Tibial nerve (tissue), 4 donors: ENCODE data around the gene RETREG2. TPM values are rescaled to one million over a fixed set of nuclear protein-coding genes. Genes with fewer than 3 reads are reported as not detected.

Source experiments
- DNase-seq, 2 donors: peaks; one replicate each; pipeline ENCODE4 v3.0.0-alpha.2; 2019; ENCODE audit warnings: low spot score in 2 of 2
- H3K27ac ChIP-seq, 4 donors: fragments of 200-600 bp; sonication (generic) in 3 of 4; one replicate each; pipeline ENCODE4 v1.5.1; 2017 to 2019; ENCODE audit warnings: mild to moderate bottlenecking in 1 of 4
- H3K27me3 ChIP-seq, 2 donors: fragments of 200-600 bp; sonication (generic) in 1 of 2; one replicate each; pipeline versions ENCODE4 v1.5.1 to v1.6.0; 2017 to 2019
- H3K36me3 ChIP-seq, 3 donors: fragments of 200-600 bp; sonication (generic); one replicate each; pipeline ENCODE4 v1.5.1; 2018 to 2019
- H3K4me1 ChIP-seq, 4 donors: fragments of 200-600 bp; sonication (generic) in 3 of 4; one replicate each; pipeline ENCODE4 v1.5.1; 2017 to 2019
- H3K4me3 ChIP-seq, 4 donors: fragments of 200-600 bp; sonication (generic) in 3 of 4; one replicate each; pipeline ENCODE4 v1.5.1; 2017 to 2019; ENCODE audit warnings: mild to moderate bottlenecking in 1 of 4, moderate library complexity in 1 of 4
- H3K9me3 ChIP-seq, 4 donors: fragments of 200-600 bp; sonication (generic) in 3 of 4; one replicate each; pipeline ENCODE4 v1.5.1; 2017 to 2019
- EP300 ChIP-seq, 2 donors: sonication (generic); formaldehyde crosslinking; IDR thresholded peaks; one replicate each; pipeline ENCODE4 v1.6.1; 2017; ENCODE audit warnings: antibody characterized with exemption in 2 of 2, mild to moderate bottlenecking in 1 of 2
- POLR2A ChIP-seq, 2 donors: fragments of 450-650 bp; IDR thresholded peaks; one replicate each; pipeline ENCODE4 v1.6.1; 2017; ENCODE audit warnings: antibody characterized with exemption in 2 of 2, mild to moderate bottlenecking in 2 of 2, moderate library complexity in 2 of 2
- WGBS, 2 donors: methylation state at CpG; one replicate each; pipeline ENCODE4 v1.1.5; 2018; 5-methylcytosine and 5-hydroxymethylcytosine counted together
- total RNA-seq, 4 donors: library from RNA; depleted of rRNA; stranded (reverse); fragments of >200 nt; gene quantifications; one replicate each; pipeline ENCODE4 v1.1.0, GENCODE V29; 2016
- TF ChIP-seq, protein P1 (sequence below), 5 experiments: fragments of 200-600 bp in 3 of 5; fragments of 450-650 bp in 2 of 5; sonication (generic) in 3 of 5; IDR thresholded peaks; one replicate each; pipeline ENCODE4 v1.5.1; 2016 to 2019; ENCODE audit warnings: antibody characterized with exemption in 5 of 5, mild to moderate bottlenecking in 3 of 5, moderate library complexity in 2 of 5

Gene RETREG2
- total RNA-seq, 4 donors from 2014 or later = 45.8 to 59.4 (median 54.3) TPM

DNA sequence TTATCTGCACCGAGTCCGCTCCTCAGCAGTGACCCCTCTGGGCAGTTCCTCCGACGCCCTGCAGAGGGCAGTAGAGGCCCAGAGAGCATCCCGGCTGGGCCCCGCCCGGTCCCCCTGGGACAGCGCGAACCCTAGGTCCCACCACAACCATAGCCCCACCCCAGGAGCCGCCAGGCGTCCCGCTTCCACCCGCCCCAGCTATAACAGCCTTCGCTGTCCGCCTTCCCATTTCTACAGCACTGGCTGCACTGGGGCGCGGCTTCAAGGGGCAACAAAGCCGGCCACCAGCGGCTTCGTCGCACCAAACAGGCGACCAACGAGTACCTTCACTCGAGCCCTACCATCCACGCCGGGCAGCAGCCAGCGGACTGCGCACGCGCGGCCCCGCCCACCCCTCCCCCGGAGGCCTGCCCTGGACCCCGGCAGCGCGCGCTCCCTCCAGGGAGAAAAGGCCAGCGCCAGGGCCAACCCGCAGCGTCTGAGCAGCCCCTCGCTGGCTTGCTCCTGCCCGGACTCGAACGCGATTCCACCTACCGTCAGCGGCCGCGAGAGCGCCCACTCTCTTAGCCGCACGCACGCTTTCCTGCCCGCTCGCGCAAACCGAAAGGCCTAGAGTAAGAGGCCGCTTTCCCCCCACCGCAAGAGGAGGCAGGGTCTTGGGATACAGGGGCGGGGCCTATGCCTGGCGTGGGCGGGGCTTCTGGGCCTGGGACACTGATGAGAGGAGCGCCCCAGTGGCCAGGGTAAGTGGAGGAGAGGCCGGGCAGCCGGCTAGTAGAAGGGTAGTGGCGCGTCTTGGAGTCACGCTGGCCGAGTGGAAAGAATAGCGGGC lies 17.7 kb upstream of the RETREG2 start, which contains the start of gene NHEJ1:
Gene NHEJ1, minus strand, starts transcription at position 630 of the 832 bp plus-strand sequence. CDS start 2,453 bp downstream, outside the sequence.
- 0 to 1% methylated on average over 46 to 57 of the region's 70 CpGs for WGBS, 2 donors
- DNase-seq = peak; percentile 99
- TF ChIP-seq, protein P1, sequence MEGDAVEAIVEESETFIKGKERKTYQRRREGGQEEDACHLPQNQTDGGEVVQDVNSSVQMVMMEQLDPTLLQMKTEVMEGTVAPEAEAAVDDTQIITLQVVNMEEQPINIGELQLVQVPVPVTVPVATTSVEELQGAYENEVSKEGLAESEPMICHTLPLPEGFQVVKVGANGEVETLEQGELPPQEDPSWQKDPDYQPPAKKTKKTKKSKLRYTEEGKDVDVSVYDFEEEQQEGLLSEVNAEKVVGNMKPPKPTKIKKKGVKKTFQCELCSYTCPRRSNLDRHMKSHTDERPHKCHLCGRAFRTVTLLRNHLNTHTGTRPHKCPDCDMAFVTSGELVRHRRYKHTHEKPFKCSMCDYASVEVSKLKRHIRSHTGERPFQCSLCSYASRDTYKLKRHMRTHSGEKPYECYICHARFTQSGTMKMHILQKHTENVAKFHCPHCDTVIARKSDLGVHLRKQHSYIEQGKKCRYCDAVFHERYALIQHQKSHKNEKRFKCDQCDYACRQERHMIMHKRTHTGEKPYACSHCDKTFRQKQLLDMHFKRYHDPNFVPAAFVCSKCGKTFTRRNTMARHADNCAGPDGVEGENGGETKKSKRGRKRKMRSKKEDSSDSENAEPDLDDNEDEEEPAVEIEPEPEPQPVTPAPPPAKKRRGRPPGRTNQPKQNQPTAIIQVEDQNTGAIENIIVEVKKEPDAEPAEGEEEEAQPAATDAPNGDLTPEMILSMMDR (IDR thresholded peaks at IDR 0.05) = peak; percentile 96 to 100 (median 99)
- peak; percentile 40 to 92 for TF ChIP-seq EP300 (IDR thresholded peaks at IDR 0.05)
- TF ChIP-seq POLR2A (IDR thresholded peaks at IDR 0.05) = peak; percentile 62 to 78
- peaks cover 0 to 29% (median 0%) of the 10 kb centered on the region in 3 donors for H3K36me3 ChIP-seq
- no peaks in the 10 kb centered on the region for H3K27me3 ChIP-seq
- H3K4me1 ChIP-seq = peaks cover 0 to 15% (median 12%) of the 10 kb centered on the region in 4 donors
- no peaks in the 10 kb centered on the region for H3K9me3 ChIP-seq
- H3K27ac ChIP-seq = peak within 1 kb of the TSS; percentile 91 to 99 (median 96)
- H3K4me3 ChIP-seq = peak within 1 kb of the TSS; percentile 71 to 83 (median 78)

DNA sequence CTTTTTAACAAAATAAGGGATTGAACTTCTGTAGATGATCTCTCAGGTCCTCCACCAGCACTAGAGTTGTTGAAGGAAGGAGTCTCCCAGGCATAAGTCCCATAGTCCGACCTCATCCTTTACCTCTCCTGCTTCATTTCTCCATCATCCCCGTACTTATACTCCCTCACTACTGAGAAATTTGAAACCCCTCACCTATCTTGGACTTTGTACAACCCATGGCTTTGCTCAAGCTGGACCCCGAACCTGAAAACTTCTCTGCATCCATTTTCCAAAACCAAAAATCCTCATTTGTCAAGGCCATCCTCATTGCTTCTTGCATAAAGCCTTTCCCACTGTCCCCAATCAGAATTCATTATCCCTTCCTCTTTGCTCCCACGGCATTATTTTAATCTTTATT lies 17.0 kb upstream of the RETREG2 start:
- DNase-seq = no peak
- Histone ChIP-seq H3K4me1 (peaks cover 0 to 15% (median 12%) of the 10 kb centered on the region in 4 donors), H3K27me3 (no peaks in the 10 kb centered on the region), H3K9me3 (no peaks in the 10 kb centered on the region), H3K27ac (peak overlapping the region; percentile 91 to 99 (median 96)), H3K4me3 (peak overlapping the region; percentile 71 to 83 (median 78)), H3K36me3 (peaks cover 0 to 23% (median 0%) of the 10 kb centered on the region in 3 donors)
- 75 to 77% methylated on average over 4 of the region's 4 CpGs for WGBS, 2 donors
- TF ChIP-seq, protein P1 (IDR thresholded peaks at IDR 0.05) = no peak
- TF ChIP-seq POLR2A (IDR thresholded peaks at IDR 0.05) (no peak), EP300 (IDR thresholded peaks at IDR 0.05) (no peak)

DNA sequence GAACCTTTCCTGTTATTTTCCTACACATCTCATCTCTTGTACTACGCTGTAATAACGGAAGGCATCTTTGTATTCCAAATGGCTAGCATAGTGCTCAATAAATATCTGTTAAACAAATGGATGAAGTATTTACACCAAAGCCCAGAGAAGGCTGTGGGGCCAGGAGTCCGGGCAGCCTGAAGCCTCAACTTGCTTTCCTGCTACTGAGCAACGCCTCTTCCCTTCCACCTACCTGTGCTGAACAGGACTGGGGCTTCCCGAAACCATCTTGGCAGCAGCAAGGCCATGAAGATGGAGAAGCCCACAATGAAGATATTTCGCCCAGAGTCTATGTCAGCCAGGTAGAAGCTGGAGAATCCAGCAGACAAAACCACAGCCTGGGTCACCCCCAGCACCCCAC lies 14.9 kb upstream of the RETREG2 start:
- no peaks in the 10 kb centered on the region for H3K27me3 ChIP-seq
- TF ChIP-seq, protein P1 (IDR thresholded peaks at IDR 0.05) = no peak
- TF ChIP-seq EP300 (IDR thresholded peaks at IDR 0.05) (no peak), POLR2A (IDR thresholded peaks at IDR 0.05) (no peak)
- DNase-seq = no peak

DNA sequence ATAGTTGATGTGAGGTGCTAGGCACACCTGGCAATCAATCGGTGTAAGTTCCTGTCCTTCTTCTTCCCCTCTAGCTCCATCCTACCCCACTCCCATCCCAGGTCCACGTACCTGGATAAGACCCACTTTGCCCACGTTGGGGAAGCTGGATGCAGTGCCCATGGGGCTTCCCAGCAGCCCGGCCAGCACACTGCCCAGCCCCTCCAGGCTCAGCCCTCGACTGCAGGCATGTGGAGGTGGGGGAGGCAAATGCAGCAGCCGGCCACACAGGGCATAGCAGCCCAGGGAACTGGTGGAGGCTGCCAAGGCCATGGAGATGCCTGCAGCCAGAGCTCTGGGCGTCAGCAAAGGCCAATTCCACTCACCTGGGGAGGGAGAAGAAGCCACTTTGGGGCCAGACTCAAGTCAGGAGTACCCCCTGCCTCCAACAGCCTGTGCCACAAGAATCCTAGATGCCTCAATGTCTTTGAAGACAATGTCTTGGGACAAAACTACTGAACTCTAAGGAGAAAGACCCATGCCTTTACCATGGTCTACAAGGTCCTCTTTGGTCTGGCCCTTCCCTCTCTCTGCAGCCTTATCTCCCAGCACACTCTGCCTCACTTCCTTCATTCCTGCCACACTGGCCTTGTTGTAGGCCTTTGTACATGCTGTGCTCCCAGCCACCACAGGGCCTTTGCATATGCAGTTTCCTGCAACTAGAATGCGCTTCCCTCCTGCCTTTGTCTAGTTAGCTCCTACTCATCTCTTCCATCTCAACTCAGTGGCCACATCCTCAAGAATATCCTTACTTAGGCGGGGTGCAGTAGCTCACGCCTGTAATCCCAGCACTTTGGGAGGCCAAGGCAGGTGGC lies 12.8 kb upstream of the RETREG2 start:
- Histone ChIP-seq H3K4me3 (no peak overlapping the region), H3K27ac (no peak overlapping the region), H3K27me3 (no peaks in the 10 kb centered on the region), H3K36me3 (no peaks in the 10 kb centered on the region), H3K9me3 (no peaks in the 10 kb centered on the region), H3K4me1 (peaks cover 0 to 8% (median 6%) of the 10 kb centered on the region in 4 donors)
- DNase-seq = no peak
- TF ChIP-seq POLR2A (IDR thresholded peaks at IDR 0.05) = no peak
- TF ChIP-seq, protein P1 (IDR thresholded peaks at IDR 0.05) = no peak
- no peak for TF ChIP-seq EP300 (IDR thresholded peaks at IDR 0.05)
- WGBS, 2 donors = 76 to 80% methylated on average over 10 of the region's 10 CpGs

More for the DNA sequence above, 14.9 kb upstream of the RETREG2 start:
- no peak overlapping the region for H3K4me3 ChIP-seq
- no peak overlapping the region for H3K27ac ChIP-seq
- peaks cover 0 to 2% (median 0%) of the 10 kb centered on the region in 3 donors for H3K36me3 ChIP-seq
- 91 to 93% methylated on average over 6 of the region's 6 CpGs for WGBS, 2 donors
- no peaks in the 10 kb centered on the region for H3K9me3 ChIP-seq
- peaks cover 0 to 15% (median 12%) of the 10 kb centered on the region in 4 donors for H3K4me1 ChIP-seq
